Astrocyte of the spinal cord (primary cell): ENCODE results near the gene PES1.
"Not testable (repeated sequence)": the region's sequence is repeated elsewhere in the genome, so short reads cannot be mapped to it uniquely, and the experiment has no call there.

ENCODE experiments used
- DNase-seq: peaks from one replicate; pipeline ENCODE4 v3.0.0; 2011; ENCODE audit warnings: low read depth, low spot score
- H3K4me3 ChIP-seq: 2 replicates; pipeline ENCODE4 v1.5.1; 2011; ENCODE audit warnings: low read depth, mild to moderate bottlenecking, low read length, moderate library complexity
- CTCF ChIP-seq: IDR thresholded peaks from 2 replicates; pipeline ENCODE4 v1.5.1; 2012; ENCODE audit warnings: low read depth, mild to moderate bottlenecking, low read length, inconsistent platforms
- in situ Hi-C: cut with HindIII; loops from 2 replicates; pipeline ENCODE4 v1.10.0; 2017; ENCODE audit warnings: low sequenced_read_pairs

Gene PES1

GRCh38 chr22:30603801-30604200, 12.1 kb upstream of the PES1 start:
- no peak for DNase-seq
- in situ Hi-C loops = no loop called here
- H3K4me3 ChIP-seq = no peak overlapping the region
- no peak for TF ChIP-seq CTCF

- peak; percentile 19 for DNase-seq
- no peak overlapping the region for H3K4me3 ChIP-seq
- in situ Hi-C loops = no loop called here
- peak; percentile 57 for TF ChIP-seq CTCF
These were observed 10.3 kb upstream of the PES1 start for GRCh38 chr22:30602049-30602448.

- no peak for DNase-seq
- TF ChIP-seq CTCF = no peak
- no peak overlapping the region for H3K4me3 ChIP-seq
- in situ Hi-C loops = no loop called here
These were observed 9.8 kb upstream of the PES1 start for GRCh38 chr22:30601464-30601863.

GRCh38 chr22:30600921-30601320, 9.2 kb upstream of the PES1 start:
- no peak for TF ChIP-seq CTCF
- no peak overlapping the region for H3K4me3 ChIP-seq
- in situ Hi-C loops = no loop called here
- no peak for DNase-seq

- H3K4me3 ChIP-seq = no peak overlapping the region
- in situ Hi-C loops = no loop called here
- no peak for DNase-seq
- no peak for TF ChIP-seq CTCF
These were observed 7.3 kb upstream of the PES1 start for GRCh38 chr22:30598986-30599385.

GRCh38 chr22:30596886-30597285, 5.2 kb upstream of the PES1 start:
- no peak overlapping the region for H3K4me3 ChIP-seq
- in situ Hi-C loops = no loop called here
- DNase-seq = no peak
- TF ChIP-seq CTCF = no peak

- in situ Hi-C loops = no loop called here
- no peak for DNase-seq
- TF ChIP-seq CTCF = no peak
- H3K4me3 ChIP-seq = no peak overlapping the region
These were observed 4.5 kb upstream of the PES1 start for GRCh38 chr22:30596199-30596598.

GRCh38 chr22:30592360-30592713, 627 bp upstream of the PES1 start:
- peak overlapping the region; percentile 27 for H3K4me3 ChIP-seq
- DNase-seq, in situ Hi-C loops: not testable (repeated sequence)
